ENCODE measurements around the gene ECM2.

DNA sequence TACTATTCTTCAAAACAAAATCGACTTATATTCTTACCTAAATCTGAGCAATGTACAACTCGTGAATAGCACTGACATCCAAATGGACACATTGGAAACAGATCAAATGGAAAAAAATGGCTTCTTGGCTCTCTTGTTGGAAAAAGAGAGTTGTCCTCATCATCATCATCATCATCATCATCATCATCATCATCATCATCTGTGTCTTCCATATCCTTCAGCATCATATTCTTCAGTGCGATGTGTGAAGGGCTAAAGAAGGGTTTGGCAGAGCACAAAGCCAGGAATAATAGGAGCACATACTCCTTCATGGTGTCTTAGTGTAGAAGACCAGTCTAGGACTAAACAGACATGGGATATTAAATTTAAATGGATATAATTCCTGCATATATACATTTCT, 61.2 kb downstream of the ECM2 start:
- TF ChIP-seq EZH2 (IDR thresholded peaks at IDR 0.05; ENCODE audit: low read length, unreplicated experiment), result no peak
- TF ChIP-seq CTCF (conservative IDR thresholded peaks at IDR 0.05; ENCODE audit: low read depth, low read length), result no peak
